A673 (cell line): Measurements from ENCODE around the gene PRKCQ.

Experiments used
- CTCF ChIP-seq: fragments of 300-800, 200-600 bp; sonication (generic); conservative IDR thresholded peaks from 2 replicates; pipeline ENCODE4 v1.5.1; 2017; ENCODE audit warnings: low read depth, mild to moderate bottlenecking, antibody characterized with exemption, low read length, moderate library complexity, mixed read lengths
- EZH2 ChIP-seq: fragments of 200-600 bp; sonication (generic); IDR thresholded peaks from 2 replicates; pipeline ENCODE4 v1.6.1; 2017; ENCODE audit warnings: borderline replicate concordance, low read depth, mild to moderate bottlenecking, mixed read lengths, antibody characterized with exemption, low read length; ENCODE audit not compliant: poor library complexity, severe bottlenecking

DNA sequence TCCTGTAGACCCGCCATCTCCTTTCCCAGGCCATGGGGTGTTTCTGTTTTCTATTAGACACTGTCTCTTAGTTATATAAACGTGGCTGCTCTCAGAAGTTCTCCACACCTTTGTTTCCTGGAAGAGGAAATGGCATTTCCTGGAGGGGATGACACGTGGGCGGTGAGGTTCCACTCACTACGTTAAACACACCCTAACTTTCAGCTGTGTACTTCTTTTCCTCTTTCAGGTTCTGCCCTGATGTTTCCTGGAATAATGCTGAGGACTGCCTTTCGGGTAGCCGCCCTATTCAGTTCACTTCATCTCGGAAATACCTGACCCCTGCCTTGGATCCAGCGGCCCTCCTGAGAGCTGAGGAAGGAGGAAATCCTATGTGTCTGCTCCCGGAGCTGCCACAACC lies 3.4 kb upstream of the PRKCQ start:
- TF ChIP-seq CTCF (no peak), EZH2 (no peak)
